A549 (cell line): ENCODE data around the gene CMKLR1. TPM values are rescaled to one million over a fixed set of nuclear protein-coding genes. Genes with fewer than 3 reads are reported as not detected.

Experiments used
- ATAC-seq, 2 experiments: fragments of 200-7000 bp in 1 of 2; fragments of >200 bp in 1 of 2; cut with Nextera tagmentation in 1 of 2; cut with Tn5 transposase in 1 of 2; 3 replicates each; pipeline versions ENCODE4 v1.8.0 to v1.9.1; 2018 to 2020; ENCODE audit warnings: mild to moderate bottlenecking in 1 of 2, moderate library complexity in 1 of 2
- CTCF ChIA-PET: fragments of 300-600 bp; sonication (Branson Sonifier 250); formaldehyde crosslinking; extraction: SDS; loops from one replicate; lab custom pipeline; 2021; ENCODE audit warnings: antibody characterized with exemption, inconsistent platforms; lab: Yijun Ruan, JAX
- POLR2A ChIA-PET: fragments of 350-600 bp; formaldehyde crosslinking; extraction: SDS; loops from one replicate; lab custom pipeline; 2021; ENCODE audit warnings: antibody characterized with exemption, inconsistent platforms; lab: Yijun Ruan, JAX
- DNase-seq, 2 experiments: peaks; one replicate each; pipeline versions ENCODE4 v3.0.0 to v3.0.0-alpha.2; 2011 to 2016; ENCODE audit warnings: low read depth in 1 of 2, low spot score in 1 of 2
- FAIRE-seq: peaks from 2 replicates; lab custom pipeline; 2011; peaks lifted over from hg19 to GRCh38; lab: Jason Lieb, UNC
- H3K27ac ChIP-seq, 2 experiments: fragments of >200 bp; sonication (Bioruptor Twin); formaldehyde crosslinking; 3 replicates each; pipeline ENCODE4 v1.5.1; 2016 to 2017
- H3K4me1 ChIP-seq: fragments of >200 bp; sonication (Bioruptor Twin); formaldehyde crosslinking; 3 replicates; pipeline ENCODE4 v1.6.1; 2016
- H3K4me2 ChIP-seq: fragments of >200 bp; sonication (Bioruptor Twin); formaldehyde crosslinking; 3 replicates; pipeline ENCODE4 v1.6.1; 2016
- H3K4me3 ChIP-seq: fragments of >200 bp; sonication (Bioruptor Twin); formaldehyde crosslinking; 3 replicates; pipeline ENCODE4 v1.5.1; 2016
- H3K9me3 ChIP-seq: fragments of >200 bp; sonication (Bioruptor Twin); formaldehyde crosslinking; 3 replicates; pipeline ENCODE4 v1.6.1; 2016
- CBX2 ChIP-seq: fragments of 200-600 bp; sonication (generic); IDR thresholded peaks from 2 replicates; pipeline ENCODE4 v1.6.1; 2016; ENCODE audit warnings: low read depth, mild to moderate bottlenecking, borderline replicate concordance
- CBX8 ChIP-seq: fragments of 200-600 bp; sonication (generic); IDR thresholded peaks from 2 replicates; pipeline ENCODE4 v1.6.1; 2016
- CEBPB ChIP-seq, 2 experiments: fragments of >200 bp in 1 of 2; sonication (Bioruptor Twin) in 1 of 2; formaldehyde crosslinking in 1 of 2; IDR thresholded peaks; 2 replicates each; pipeline ENCODE4 v1.6.1; 2012 to 2016
- FOSB ChIP-seq: fragments of 250-450 bp; sonication (Bioruptor Pico); IDR thresholded peaks from 2 replicates; pipeline ENCODE4 v1.5.0; 2020; ENCODE audit warnings: mild to moderate bottlenecking, moderate library complexity
- FOSL2 ChIP-seq, 2 experiments: fragments of 450-650 bp in 1 of 2; fragments of >200 bp in 1 of 2; sonication (Bioruptor Twin) in 1 of 2; formaldehyde crosslinking; IDR thresholded peaks; 2 replicates each; pipeline versions ENCODE4 v1.5.0 to v1.6.1; 2016 to 2020; ENCODE audit warnings: mild to moderate bottlenecking in 1 of 2, moderate library complexity in 1 of 2
- HEYL ChIP-seq: fragments of 250-450 bp; sonication (Bioruptor Pico); IDR thresholded peaks from 2 replicates; pipeline ENCODE4 v1.8.0; 2021; ENCODE audit warnings: mild to moderate bottlenecking, moderate library complexity
- HMGXB4 ChIP-seq: fragments of 250-450 bp; sonication (Bioruptor Pico); IDR thresholded peaks from 2 replicates; pipeline ENCODE4 v1.5.0; 2021; ENCODE audit warnings: mild to moderate bottlenecking, moderate library complexity, borderline replicate concordance
- KDM1A ChIP-seq: fragments of 200-600 bp; sonication (generic); IDR thresholded peaks from 2 replicates; pipeline ENCODE4 v1.6.1; 2016; ENCODE audit warnings: low read depth, mild to moderate bottlenecking
- KDM5A ChIP-seq: fragments of 200-600 bp; sonication (generic); IDR thresholded peaks from 2 replicates; pipeline ENCODE4 v1.6.1; 2016; ENCODE audit warnings: antibody characterized with exemption, mild to moderate bottlenecking
- MAZ ChIP-seq: fragments of 150-350 bp; IDR thresholded peaks from 2 replicates; pipeline ENCODE4 v1.6.1; 2014; ENCODE audit warnings: antibody characterized with exemption, low read depth, low read length, borderline replicate concordance
- MYC ChIP-seq: IDR thresholded peaks from 2 replicates; pipeline ENCODE4 v1.6.1; 2012; ENCODE audit warnings: mild to moderate bottlenecking, inconsistent platforms, low read length, improper control_type of control experiment, borderline replicate concordance
- NFE2L2 ChIP-seq: fragments of 150-350 bp; conservative IDR thresholded peaks from 2 replicates; pipeline ENCODE4 v1.6.1; 2014; ENCODE audit warnings: low read length
- POLR2AphosphoS2 ChIP-seq: conservative IDR thresholded peaks from 2 replicates; pipeline ENCODE4 v1.6.1; 2012; ENCODE audit warnings: low read length, improper control_type of control experiment, inconsistent platforms
- RAD21 ChIP-seq, 2 experiments: fragments of >200 bp in 1 of 2; sonication (Bioruptor Twin) in 1 of 2; formaldehyde crosslinking in 1 of 2; IDR thresholded peaks in 1 of 2; conservative IDR thresholded peaks in 1 of 2; 2 replicates in 1 of 2; 3 replicates in 1 of 2; pipeline ENCODE4 v1.6.1; 2012 to 2018; ENCODE audit warnings: inconsistent platforms in 1 of 2
- RCOR1 ChIP-seq: fragments of 150-350 bp; IDR thresholded peaks from 2 replicates; pipeline ENCODE4 v1.6.1; 2014; ENCODE audit warnings: antibody characterized with exemption, low read length, low read depth
- SMC3 ChIP-seq: fragments of >200 bp; sonication (Bioruptor Twin); formaldehyde crosslinking; IDR thresholded peaks from 3 replicates; pipeline ENCODE4 v1.6.1; 2018; ENCODE audit warnings: inconsistent platforms
- TP53 ChIP-seq: fragments of 250-450 bp; sonication (Bioruptor Pico); IDR thresholded peaks from 2 replicates; pipeline ENCODE4 v1.5.0; 2021; ENCODE audit warnings: mild to moderate bottlenecking, moderate library complexity
- ZFP36 ChIP-seq: fragments of 450-650 bp; IDR thresholded peaks from 2 replicates; pipeline ENCODE4 v1.6.1; 2014; ENCODE audit warnings: borderline replicate concordance; ENCODE audit not compliant: partially characterized antibody
- ZNF302 ChIP-seq: fragments of 250-450 bp; sonication (Bioruptor Pico); IDR thresholded peaks from 2 replicates; pipeline ENCODE4 v1.9.0; 2021; ENCODE audit warnings: inconsistent platforms, mild to moderate bottlenecking, moderate library complexity
- WGBS: methylation state at CpG from one replicate; pipeline ENCODE4 v1.1.6; 2017; ENCODE audit errors: missing lambda C conversion rate; 5-methylcytosine and 5-hydroxymethylcytosine counted together
- polyA plus RNA-seq, 4 experiments: library from polyadenylated mRNA; depleted of rRNA in 3 of 4; stranded (reverse); fragments of >200 nt; fragmentation: RNase III in 1 of 4; extraction: RNeasy Plus Mini Kit Qiagen cat#74134 plus additional on column Dnase treatment in 1 of 4; gene quantifications; 2 replicates in 3 of 4; 3 replicates in 1 of 4; pipeline ENCODE4 v1.2.3, GENCODE V29; 2011 to 2017
- TF ChIP-seq, protein P1 (sequence below): fragments of >200 bp; sonication (Bioruptor Twin); formaldehyde crosslinking; IDR thresholded peaks from 3 replicates; pipeline ENCODE4 v1.6.1; 2016
- TF ChIP-seq, protein P2 (sequence below): fragments of >200 bp; sonication (Bioruptor Twin); formaldehyde crosslinking; IDR thresholded peaks from 2 replicates; pipeline ENCODE4 v1.6.1; 2016
- TF ChIP-seq, protein P3 (sequence below): IDR thresholded peaks from 2 replicates; pipeline ENCODE4 v1.6.1; 2012; ENCODE audit warnings: low read depth, borderline replicate concordance
- TF ChIP-seq, protein P4 (sequence below): fragments of 200-600 bp; sonication (generic); IDR thresholded peaks from 2 replicates; pipeline ENCODE4 v1.6.1; 2016; ENCODE audit warnings: antibody characterized with exemption, mild to moderate bottlenecking, moderate library complexity
- TF ChIP-seq, protein P5 (sequence below): fragments of 150-350 bp; IDR thresholded peaks from 2 replicates; pipeline ENCODE4 v1.6.1; 2014; ENCODE audit warnings: low read depth, mild to moderate bottlenecking, low read length

Gene CMKLR1
- polyA plus RNA-seq, 2 of the 4 experiments (the other 2 are of a cell fraction), result not detected

GRCh38 chr12:108240928-108241327 is 98.2 kb downstream of the CMKLR1 start:
- CTCF ChIA-PET, result no interaction called here
- TF ChIP-seq SMC3, result no peak
- TF ChIP-seq CBX2, result no peak
- TF ChIP-seq TP53 (CRISPR knock-in tag), result no peak
- TF ChIP-seq KDM5A, result no peak
- TF ChIP-seq FOSL2 (IDR thresholded peaks at IDR 0.05), result no peak
- TF ChIP-seq FOSL2 (CRISPR knock-in tag; IDR thresholded peaks at IDR 0.05), result no peak
- no peak for TF ChIP-seq FOSB (CRISPR knock-in tag)
- TF ChIP-seq CBX8, result no peak
- no peak for ATAC-seq
- POLR2A ChIA-PET, result no interaction called here
- H3K27ac ChIP-seq, result no peak overlapping the region
- WGBS, result 18% methylated on average over 4 of the region's 4 CpGs
- H3K4me1 ChIP-seq, result no peaks in the 10 kb centered on the region
- H3K9me3 ChIP-seq, result peaks cover 5% of the 10 kb centered on the region; the same call in 2 of the 3 replicates
- no peak overlapping the region for H3K4me2 ChIP-seq
- no peak for DNase-seq
- H3K4me3 ChIP-seq, result no peak overlapping the region
- FAIRE-seq, result no peak

GRCh38 chr12:108240027-108240785 is 98.9 kb downstream of the CMKLR1 start:
- DNase-seq, result no peak
- Histone ChIP-seq H3K9me3 (peaks cover 5% of the 10 kb centered on the region; the same call in 2 of the 3 replicates), H3K4me3 (no peak overlapping the region), H3K4me1 (no peaks in the 10 kb centered on the region), H3K4me2 (no peak overlapping the region), H3K27ac (no peak overlapping the region)
- no peak for FAIRE-seq
- ATAC-seq, result no peak
- WGBS, result 37% methylated on average over 26 of the region's 34 CpGs
- POLR2A ChIA-PET, result no interaction called here
- TF ChIP-seq MAZ, result no peak
- TF ChIP-seq ZFP36, result no peak
- TF ChIP-seq, protein P1, sequence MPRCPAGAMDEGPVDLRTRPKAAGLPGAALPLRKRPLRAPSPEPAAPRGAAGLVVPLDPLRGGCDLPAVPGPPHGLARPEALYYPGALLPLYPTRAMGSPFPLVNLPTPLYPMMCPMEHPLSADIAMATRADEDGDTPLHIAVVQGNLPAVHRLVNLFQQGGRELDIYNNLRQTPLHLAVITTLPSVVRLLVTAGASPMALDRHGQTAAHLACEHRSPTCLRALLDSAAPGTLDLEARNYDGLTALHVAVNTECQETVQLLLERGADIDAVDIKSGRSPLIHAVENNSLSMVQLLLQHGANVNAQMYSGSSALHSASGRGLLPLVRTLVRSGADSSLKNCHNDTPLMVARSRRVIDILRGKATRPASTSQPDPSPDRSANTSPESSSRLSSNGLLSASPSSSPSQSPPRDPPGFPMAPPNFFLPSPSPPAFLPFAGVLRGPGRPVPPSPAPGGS, result no peak
- TF ChIP-seq, protein P2, sequence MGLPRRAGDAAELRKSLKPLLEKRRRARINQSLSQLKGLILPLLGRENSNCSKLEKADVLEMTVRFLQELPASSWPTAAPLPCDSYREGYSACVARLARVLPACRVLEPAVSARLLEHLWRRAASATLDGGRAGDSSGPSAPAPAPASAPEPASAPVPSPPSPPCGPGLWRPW, result no peak
- no peak for TF ChIP-seq FOSL2 (IDR thresholded peaks at IDR 0.05)
- no peak for TF ChIP-seq FOSL2 (CRISPR knock-in tag; IDR thresholded peaks at IDR 0.05)
- no peak for TF ChIP-seq ZNF302
- TF ChIP-seq RAD21 (conservative IDR thresholded peaks at IDR 0.05 in 1 of 2, IDR thresholded peaks at IDR 0.05 in 1 of 2), result no peak
- TF ChIP-seq CBX2, result no peak
- TF ChIP-seq, protein P3, sequence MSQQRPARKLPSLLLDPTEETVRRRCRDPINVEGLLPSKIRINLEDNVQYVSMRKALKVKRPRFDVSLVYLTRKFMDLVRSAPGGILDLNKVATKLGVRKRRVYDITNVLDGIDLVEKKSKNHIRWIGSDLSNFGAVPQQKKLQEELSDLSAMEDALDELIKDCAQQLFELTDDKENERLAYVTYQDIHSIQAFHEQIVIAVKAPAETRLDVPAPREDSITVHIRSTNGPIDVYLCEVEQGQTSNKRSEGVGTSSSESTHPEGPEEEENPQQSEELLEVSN, result no peak
- no peak for TF ChIP-seq CEBPB (IDR thresholded peaks at IDR 0.05)
- no peak for TF ChIP-seq RCOR1
- TF ChIP-seq HEYL, result no peak
- TF ChIP-seq KDM5A, result no peak
- no peak for TF ChIP-seq NFE2L2
- TF ChIP-seq HMGXB4, result no peak
- CTCF ChIA-PET, result no interaction called here

GRCh38 chr12:108239378-108239777 is 99.7 kb downstream of the CMKLR1 start:
- DNase-seq, result no peak
- 20% methylated on average over 2 of the region's 2 CpGs for WGBS
- CTCF ChIA-PET, result no interaction called here
- Histone ChIP-seq H3K27ac (no peak overlapping the region), H3K4me2 (no peak overlapping the region), H3K4me1 (no peaks in the 10 kb centered on the region), H3K4me3 (no peak overlapping the region), H3K9me3 (peaks cover 5% of the 10 kb centered on the region; the same call in 2 of the 3 replicates)
- no peak for ATAC-seq
- FAIRE-seq, result no peak
- POLR2A ChIA-PET, result no interaction called here
- TF ChIP-seq, protein P4, sequence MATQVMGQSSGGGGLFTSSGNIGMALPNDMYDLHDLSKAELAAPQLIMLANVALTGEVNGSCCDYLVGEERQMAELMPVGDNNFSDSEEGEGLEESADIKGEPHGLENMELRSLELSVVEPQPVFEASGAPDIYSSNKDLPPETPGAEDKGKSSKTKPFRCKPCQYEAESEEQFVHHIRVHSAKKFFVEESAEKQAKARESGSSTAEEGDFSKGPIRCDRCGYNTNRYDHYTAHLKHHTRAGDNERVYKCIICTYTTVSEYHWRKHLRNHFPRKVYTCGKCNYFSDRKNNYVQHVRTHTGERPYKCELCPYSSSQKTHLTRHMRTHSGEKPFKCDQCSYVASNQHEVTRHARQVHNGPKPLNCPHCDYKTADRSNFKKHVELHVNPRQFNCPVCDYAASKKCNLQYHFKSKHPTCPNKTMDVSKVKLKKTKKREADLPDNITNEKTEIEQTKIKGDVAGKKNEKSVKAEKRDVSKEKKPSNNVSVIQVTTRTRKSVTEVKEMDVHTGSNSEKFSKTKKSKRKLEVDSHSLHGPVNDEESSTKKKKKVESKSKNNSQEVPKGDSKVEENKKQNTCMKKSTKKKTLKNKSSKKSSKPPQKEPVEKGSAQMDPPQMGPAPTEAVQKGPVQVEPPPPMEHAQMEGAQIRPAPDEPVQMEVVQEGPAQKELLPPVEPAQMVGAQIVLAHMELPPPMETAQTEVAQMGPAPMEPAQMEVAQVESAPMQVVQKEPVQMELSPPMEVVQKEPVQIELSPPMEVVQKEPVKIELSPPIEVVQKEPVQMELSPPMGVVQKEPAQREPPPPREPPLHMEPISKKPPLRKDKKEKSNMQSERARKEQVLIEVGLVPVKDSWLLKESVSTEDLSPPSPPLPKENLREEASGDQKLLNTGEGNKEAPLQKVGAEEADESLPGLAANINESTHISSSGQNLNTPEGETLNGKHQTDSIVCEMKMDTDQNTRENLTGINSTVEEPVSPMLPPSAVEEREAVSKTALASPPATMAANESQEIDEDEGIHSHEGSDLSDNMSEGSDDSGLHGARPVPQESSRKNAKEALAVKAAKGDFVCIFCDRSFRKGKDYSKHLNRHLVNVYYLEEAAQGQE, result no peak
- no peak for TF ChIP-seq CEBPB (IDR thresholded peaks at IDR 0.05)
- TF ChIP-seq MYC, result no peak
- TF ChIP-seq KDM1A, result no peak
- no peak for TF ChIP-seq FOSL2 (IDR thresholded peaks at IDR 0.05)
- no peak for TF ChIP-seq FOSL2 (CRISPR knock-in tag; IDR thresholded peaks at IDR 0.05)
- no peak for TF ChIP-seq POLR2AphosphoS2
- TF ChIP-seq, protein P5, sequence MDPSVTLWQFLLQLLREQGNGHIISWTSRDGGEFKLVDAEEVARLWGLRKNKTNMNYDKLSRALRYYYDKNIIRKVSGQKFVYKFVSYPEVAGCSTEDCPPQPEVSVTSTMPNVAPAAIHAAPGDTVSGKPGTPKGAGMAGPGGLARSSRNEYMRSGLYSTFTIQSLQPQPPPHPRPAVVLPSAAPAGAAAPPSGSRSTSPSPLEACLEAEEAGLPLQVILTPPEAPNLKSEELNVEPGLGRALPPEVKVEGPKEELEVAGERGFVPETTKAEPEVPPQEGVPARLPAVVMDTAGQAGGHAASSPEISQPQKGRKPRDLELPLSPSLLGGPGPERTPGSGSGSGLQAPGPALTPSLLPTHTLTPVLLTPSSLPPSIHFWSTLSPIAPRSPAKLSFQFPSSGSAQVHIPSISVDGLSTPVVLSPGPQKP, result no peak
- TF ChIP-seq CBX2, result no peak
